Chondrocyte (in vitro differentiated cells): ENCODE results near the gene DNAH1. TPM values are rescaled to one million over a fixed set of nuclear protein-coding genes. Genes with fewer than 3 reads are reported as not detected.

ENCODE experiments used
- DNase-seq: peaks from one replicate; pipeline ENCODE4 v3.0.0; 2021; ENCODE audit warnings: mixed read lengths, low spot score
- H3K27ac Mint-ChIP-seq: one replicate; pipeline ENCODE4 v1.8.0; 2021; ENCODE audit warnings: mild to moderate bottlenecking, moderate library complexity, mixed read lengths; ENCODE audit not compliant: unreplicated experiment
- H3K27me3 Mint-ChIP-seq: 2 replicates; pipeline ENCODE4 v1.8.0; 2021; ENCODE audit warnings: low read depth, mixed read lengths
- H3K36me3 Mint-ChIP-seq: 2 replicates; pipeline ENCODE4 v1.8.0; 2021; ENCODE audit warnings: low read depth, mixed read lengths
- H3K4me1 Mint-ChIP-seq: 2 replicates; pipeline ENCODE4 v1.8.0; 2021; ENCODE audit warnings: low read depth, mild to moderate bottlenecking, mixed read lengths
- H3K4me3 Mint-ChIP-seq: one replicate; pipeline ENCODE4 v1.8.0; 2021; ENCODE audit warnings: mild to moderate bottlenecking, moderate library complexity, mixed read lengths; ENCODE audit not compliant: unreplicated experiment
- H3K9me3 Mint-ChIP-seq: 2 replicates; pipeline ENCODE4 v1.8.0; 2021; ENCODE audit warnings: low read depth, mixed read lengths
- CTCF ChIP-seq: fragments of 200-600 bp; sonication (generic); IDR thresholded peaks from 2 replicates; pipeline ENCODE4 v1.5.0; 2021; ENCODE audit warnings: antibody characterized with exemption, mild to moderate bottlenecking, moderate library complexity
- total RNA-seq: library from RNA; stranded (reverse); gene quantifications from 3 replicates; pipeline ENCODE4 v1.2.1, GENCODE V29; 2021

The DNAH1 gene
- total RNA-seq, 1 donor from 2014 or later, result 5.0 TPM

- H3K4me3 Mint-ChIP-seq, result no peak overlapping the region
- H3K27me3 Mint-ChIP-seq, result no peaks in the 10 kb centered on the region
- H3K27ac Mint-ChIP-seq, result no peak overlapping the region
- peak; percentile 79 for DNase-seq
- no peaks in the 10 kb centered on the region for H3K9me3 Mint-ChIP-seq
- H3K36me3 Mint-ChIP-seq, result peaks cover 21% of the 10 kb centered on the region
- no peaks in the 10 kb centered on the region for H3K4me1 Mint-ChIP-seq
- TF ChIP-seq CTCF, result no peak
Observed at GRCh38 chr3:52400275-52400793, 84.2 kb downstream of the DNAH1 start.

- peak; percentile 38 for DNase-seq
- no peaks in the 10 kb centered on the region for H3K4me1 Mint-ChIP-seq
- no peak overlapping the region for H3K27ac Mint-ChIP-seq
- H3K27me3 Mint-ChIP-seq, result no peaks in the 10 kb centered on the region
- H3K4me3 Mint-ChIP-seq, result no peak overlapping the region
- TF ChIP-seq CTCF, result no peak
- H3K36me3 Mint-ChIP-seq, result peaks cover 23% of the 10 kb centered on the region
- H3K9me3 Mint-ChIP-seq, result no peaks in the 10 kb centered on the region
Observed at GRCh38 chr3:52401021-52401420, 84.9 kb downstream of the DNAH1 start.

GRCh38 chr3:52401551-52401950, 85.4 kb downstream of the DNAH1 start:
- Mint-ChIP-seq H3K27me3 (no peaks in the 10 kb centered on the region), H3K36me3 (peaks cover 23% of the 10 kb centered on the region), H3K4me3 (no peak overlapping the region), H3K27ac (no peak overlapping the region), H3K9me3 (no peaks in the 10 kb centered on the region), H3K4me1 (no peaks in the 10 kb centered on the region)
- DNase-seq, result peak; percentile 46
- TF ChIP-seq CTCF, result no peak

- Mint-ChIP-seq H3K36me3 (peaks cover 25% of the 10 kb centered on the region), H3K4me3 (no peak overlapping the region), H3K27me3 (no peaks in the 10 kb centered on the region), H3K9me3 (no peaks in the 10 kb centered on the region), H3K27ac (no peak overlapping the region), H3K4me1 (no peaks in the 10 kb centered on the region)
- TF ChIP-seq CTCF, result no peak
- peak; percentile 91 for DNase-seq
Observed at GRCh38 chr3:52402101-52402521, 86.0 kb downstream of the DNAH1 start.

GRCh38 chr3:52402706-52403270, 86.7 kb downstream of the DNAH1 start:
- Mint-ChIP-seq H3K36me3 (peaks cover 30% of the 10 kb centered on the region), H3K27ac (no peak overlapping the region), H3K4me1 (no peaks in the 10 kb centered on the region), H3K9me3 (no peaks in the 10 kb centered on the region), H3K4me3 (no peak overlapping the region), H3K27me3 (no peaks in the 10 kb centered on the region)
- TF ChIP-seq CTCF, result no peak
- DNase-seq, result peak; percentile 35
